Stimulated activated naive CD8-positive, alpha-beta T cell treated with anti-CD3 and anti-CD28 coated beads, Interleukin-15, Interleukin-2, amounts not matched to agents 100 ng/mL and 50 ng/mL, for 24 hours (primary cell): ENCODE data around the gene ALDH1B1.

Experiments
- H3K27ac Mint-ChIP-seq: one replicate; pipeline ENCODE4 v1.8.0; 2021; ENCODE audit warnings: mild to moderate bottlenecking, mixed read lengths
- H3K27me3 Mint-ChIP-seq: one replicate; pipeline ENCODE4 v1.8.0; 2021; ENCODE audit warnings: mixed read lengths
- H3K36me3 Mint-ChIP-seq: one replicate; pipeline ENCODE4 v1.8.0; 2021; ENCODE audit warnings: low read depth, mixed read lengths
- H3K4me1 Mint-ChIP-seq: one replicate; pipeline ENCODE4 v1.8.0; 2021; ENCODE audit warnings: low read depth, mixed read lengths
- H3K4me3 Mint-ChIP-seq: one replicate; pipeline ENCODE4 v1.8.0; 2021; ENCODE audit warnings: mild to moderate bottlenecking, mixed read lengths
- H3K9me3 Mint-ChIP-seq: one replicate; pipeline ENCODE4 v1.8.0; 2021; ENCODE audit warnings: mixed read lengths

The ALDH1B1 gene

GRCh38 chr9:38408719-38409118, 16.2 kb downstream of the ALDH1B1 start:
- no peak overlapping the region for H3K4me3 Mint-ChIP-seq
- H3K36me3 Mint-ChIP-seq: no peaks in the 10 kb centered on the region
- no peaks in the 10 kb centered on the region for H3K9me3 Mint-ChIP-seq
- no peak overlapping the region for H3K27ac Mint-ChIP-seq
- H3K4me1 Mint-ChIP-seq: no peaks in the 10 kb centered on the region
- H3K27me3 Mint-ChIP-seq: peaks cover 6% of the 10 kb centered on the region

GRCh38 chr9:38412751-38413150, 20.2 kb downstream of the ALDH1B1 start:
- H3K9me3 Mint-ChIP-seq: no peaks in the 10 kb centered on the region
- H3K27ac Mint-ChIP-seq: no peak overlapping the region
- no peaks in the 10 kb centered on the region for H3K36me3 Mint-ChIP-seq
- H3K27me3 Mint-ChIP-seq: no peaks in the 10 kb centered on the region
- H3K4me1 Mint-ChIP-seq: no peaks in the 10 kb centered on the region
- no peak overlapping the region for H3K4me3 Mint-ChIP-seq

- Mint-ChIP-seq H3K27ac (no peak overlapping the region), H3K27me3 (no peaks in the 10 kb centered on the region), H3K36me3 (no peaks in the 10 kb centered on the region), H3K9me3 (no peaks in the 10 kb centered on the region), H3K4me3 (no peak overlapping the region), H3K4me1 (no peaks in the 10 kb centered on the region)
Measured at GRCh38 chr9:38413283-38413682, 20.8 kb downstream of the ALDH1B1 start.

GRCh38 chr9:38414040-38414723, 21.7 kb downstream of the ALDH1B1 start:
- Mint-ChIP-seq H3K27me3 (no peaks in the 10 kb centered on the region), H3K4me1 (no peaks in the 10 kb centered on the region), H3K27ac (no peak overlapping the region)

GRCh38 chr9:38415856-38416255, 23.4 kb downstream of the ALDH1B1 start:
- Mint-ChIP-seq H3K4me3 (no peak overlapping the region), H3K4me1 (no peaks in the 10 kb centered on the region), H3K27ac (no peak overlapping the region), H3K36me3 (no peaks in the 10 kb centered on the region), H3K9me3 (no peaks in the 10 kb centered on the region), H3K27me3 (no peaks in the 10 kb centered on the region)

More at GRCh38 chr9:38414040-38414723, 21.7 kb downstream of the ALDH1B1 start:
- no peaks in the 10 kb centered on the region for H3K36me3 Mint-ChIP-seq
- H3K4me3 Mint-ChIP-seq: no peak overlapping the region
- H3K9me3 Mint-ChIP-seq: no peaks in the 10 kb centered on the region

- H3K4me1 Mint-ChIP-seq: no peaks in the 10 kb centered on the region
- no peak overlapping the region for H3K4me3 Mint-ChIP-seq
- no peaks in the 10 kb centered on the region for H3K9me3 Mint-ChIP-seq
- no peaks in the 10 kb centered on the region for H3K36me3 Mint-ChIP-seq
- no peak overlapping the region for H3K27ac Mint-ChIP-seq
- H3K27me3 Mint-ChIP-seq: peaks cover 5% of the 10 kb centered on the region
Measured at GRCh38 chr9:38416461-38416860, 24.0 kb downstream of the ALDH1B1 start.

GRCh38 chr9:38417003-38417945, 24.8 kb downstream of the ALDH1B1 start:
- H3K27me3 Mint-ChIP-seq: peaks cover 8% of the 10 kb centered on the region
- H3K27ac Mint-ChIP-seq: no peak overlapping the region
- no peaks in the 10 kb centered on the region for H3K9me3 Mint-ChIP-seq
- no peak overlapping the region for H3K4me3 Mint-ChIP-seq
- no peaks in the 10 kb centered on the region for H3K4me1 Mint-ChIP-seq
- H3K36me3 Mint-ChIP-seq: no peaks in the 10 kb centered on the region

- no peak overlapping the region for H3K4me3 Mint-ChIP-seq
- H3K27me3 Mint-ChIP-seq: peaks cover 15% of the 10 kb centered on the region
- H3K36me3 Mint-ChIP-seq: no peaks in the 10 kb centered on the region
- H3K9me3 Mint-ChIP-seq: no peaks in the 10 kb centered on the region
- no peak overlapping the region for H3K27ac Mint-ChIP-seq
- no peaks in the 10 kb centered on the region for H3K4me1 Mint-ChIP-seq
Measured at GRCh38 chr9:38418366-38418765, 25.9 kb downstream of the ALDH1B1 start.

GRCh38 chr9:38419181-38419580, 26.7 kb downstream of the ALDH1B1 start:
- no peaks in the 10 kb centered on the region for H3K4me1 Mint-ChIP-seq
- no peaks in the 10 kb centered on the region for H3K9me3 Mint-ChIP-seq
- H3K36me3 Mint-ChIP-seq: no peaks in the 10 kb centered on the region
- H3K27ac Mint-ChIP-seq: no peak overlapping the region
- H3K27me3 Mint-ChIP-seq: peaks cover 19% of the 10 kb centered on the region
- no peak overlapping the region for H3K4me3 Mint-ChIP-seq

- no peaks in the 10 kb centered on the region for H3K9me3 Mint-ChIP-seq
- H3K4me3 Mint-ChIP-seq: no peak overlapping the region
- H3K4me1 Mint-ChIP-seq: no peaks in the 10 kb centered on the region
- no peak overlapping the region for H3K27ac Mint-ChIP-seq
- peaks cover 31% of the 10 kb centered on the region for H3K27me3 Mint-ChIP-seq
- no peaks in the 10 kb centered on the region for H3K36me3 Mint-ChIP-seq
Measured at GRCh38 chr9:38421498-38422211, 29.2 kb downstream of the ALDH1B1 start.

- Mint-ChIP-seq H3K9me3 (no peaks in the 10 kb centered on the region), H3K27ac (no peak overlapping the region), H3K36me3 (no peaks in the 10 kb centered on the region), H3K4me1 (no peaks in the 10 kb centered on the region), H3K4me3 (no peak overlapping the region), H3K27me3 (peaks cover 39% of the 10 kb centered on the region)
Measured at GRCh38 chr9:38422555-38423260, 30.2 kb downstream of the ALDH1B1 start.

- H3K4me1 Mint-ChIP-seq: no peaks in the 10 kb centered on the region
- no peak overlapping the region for H3K27ac Mint-ChIP-seq
- H3K4me3 Mint-ChIP-seq: no peak overlapping the region
- H3K9me3 Mint-ChIP-seq: no peaks in the 10 kb centered on the region
- peaks cover 44% of the 10 kb centered on the region for H3K27me3 Mint-ChIP-seq
- no peaks in the 10 kb centered on the region for H3K36me3 Mint-ChIP-seq
Measured at GRCh38 chr9:38423273-38423972, 30.9 kb downstream of the ALDH1B1 start.

GRCh38 chr9:38423973-38424843, 31.7 kb downstream of the ALDH1B1 start, which contains the start of gene IGFBPL1:
Gene IGFBPL1, minus strand, starts transcription at chr9:38424454. Its CDS starts 30 bp downstream, at chr9:38424424.
- no peak within 1 kb of the TSS for H3K27ac Mint-ChIP-seq
- H3K9me3 Mint-ChIP-seq: no peaks in the 10 kb centered on the region
- peaks cover 44% of the 10 kb centered on the region for H3K27me3 Mint-ChIP-seq
- no peaks in the 10 kb centered on the region for H3K36me3 Mint-ChIP-seq
- no peak within 1 kb of the TSS for H3K4me3 Mint-ChIP-seq
- H3K4me1 Mint-ChIP-seq: no peaks in the 10 kb centered on the region
